Fibroblast of lung (primary cell): ENCODE results near the gene ZNF23.

Experiments used
- EZH2 ChIP-seq: IDR thresholded peaks from 2 replicates; pipeline ENCODE4 v1.5.1; 2012; ENCODE audit warnings: low read length, control low read depth, mild to moderate bottlenecking; ENCODE audit errors: missing control alignments
- TF ChIP-seq, protein P1 (sequence below), 2 donors: IDR thresholded peaks in 1 of 2; conservative IDR thresholded peaks in 1 of 2; 1 replicate in 1 of 2; 2 replicates in 1 of 2; pipeline ENCODE4 v1.5.1; 2011 to 2012; ENCODE audit warnings: low read length in 2 of 2, control low read depth in 1 of 2, inconsistent platforms in 1 of 2, low read depth in 1 of 2, mild to moderate bottlenecking in 1 of 2

DNA sequence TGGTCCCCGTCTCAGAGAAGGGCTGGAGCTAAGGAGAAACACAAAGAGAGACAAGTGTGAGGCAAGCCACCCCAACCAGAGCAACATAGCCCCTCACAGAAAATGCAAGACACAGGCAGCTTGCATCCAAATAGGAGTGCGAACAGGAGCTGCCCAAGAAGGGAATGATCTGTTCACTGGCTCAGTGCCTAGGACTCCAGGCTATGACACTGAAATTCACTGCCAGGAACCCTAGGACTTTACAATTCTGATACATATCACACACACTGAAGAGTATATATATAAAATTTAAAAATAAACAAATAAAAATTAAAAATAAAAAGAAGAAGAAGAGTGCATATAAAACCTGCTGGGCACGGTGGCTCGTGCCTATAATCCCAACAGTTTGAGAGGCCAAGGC, 5.2 kb downstream of the ZNF23 start:
- TF ChIP-seq, protein P1, sequence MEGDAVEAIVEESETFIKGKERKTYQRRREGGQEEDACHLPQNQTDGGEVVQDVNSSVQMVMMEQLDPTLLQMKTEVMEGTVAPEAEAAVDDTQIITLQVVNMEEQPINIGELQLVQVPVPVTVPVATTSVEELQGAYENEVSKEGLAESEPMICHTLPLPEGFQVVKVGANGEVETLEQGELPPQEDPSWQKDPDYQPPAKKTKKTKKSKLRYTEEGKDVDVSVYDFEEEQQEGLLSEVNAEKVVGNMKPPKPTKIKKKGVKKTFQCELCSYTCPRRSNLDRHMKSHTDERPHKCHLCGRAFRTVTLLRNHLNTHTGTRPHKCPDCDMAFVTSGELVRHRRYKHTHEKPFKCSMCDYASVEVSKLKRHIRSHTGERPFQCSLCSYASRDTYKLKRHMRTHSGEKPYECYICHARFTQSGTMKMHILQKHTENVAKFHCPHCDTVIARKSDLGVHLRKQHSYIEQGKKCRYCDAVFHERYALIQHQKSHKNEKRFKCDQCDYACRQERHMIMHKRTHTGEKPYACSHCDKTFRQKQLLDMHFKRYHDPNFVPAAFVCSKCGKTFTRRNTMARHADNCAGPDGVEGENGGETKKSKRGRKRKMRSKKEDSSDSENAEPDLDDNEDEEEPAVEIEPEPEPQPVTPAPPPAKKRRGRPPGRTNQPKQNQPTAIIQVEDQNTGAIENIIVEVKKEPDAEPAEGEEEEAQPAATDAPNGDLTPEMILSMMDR (conservative IDR thresholded peaks at IDR 0.05 in 1 of 2, IDR thresholded peaks at IDR 0.05 in 1 of 2; ENCODE audit: low read depth in 1 of 2, low read length in 2 of 2) = no peak
- TF ChIP-seq EZH2 = no peak
